Spleen (tissue), 7 donors: ENCODE measurements around the gene FLT3LG.

Experiments used
- POLR2A ChIP-seq, 3 donors: fragments of 450-650 bp; IDR thresholded peaks; one replicate each; pipeline ENCODE4 v1.5.1; 2017; ENCODE audit warnings: antibody characterized with exemption in 3 of 3, mild to moderate bottlenecking in 1 of 3
- TF ChIP-seq, protein P1 (sequence below), 11 experiments: fragments of 200-600 bp in 7 of 11; fragments of 450-650 bp in 4 of 11; sonication (generic) in 4 of 11; IDR thresholded peaks in 8 of 11; conservative IDR thresholded peaks in 3 of 11; 1 replicate in 7 of 11; 2 replicates in 4 of 11; pipeline versions ENCODE4 v1.4.0 to v1.8.0; 2016 to 2021; ENCODE audit warnings: antibody characterized with exemption in 11 of 11, inconsistent platforms in 4 of 11, mild to moderate bottlenecking in 1 of 11
- donor health status: DM: no; HTN: no; CAD: no; lungs with moderate emphysema.
- donor health status: DM: no; HTN: no; CAD: no.
- donor health status: DM: no; HTN: no; CAD: no.

DNA sequence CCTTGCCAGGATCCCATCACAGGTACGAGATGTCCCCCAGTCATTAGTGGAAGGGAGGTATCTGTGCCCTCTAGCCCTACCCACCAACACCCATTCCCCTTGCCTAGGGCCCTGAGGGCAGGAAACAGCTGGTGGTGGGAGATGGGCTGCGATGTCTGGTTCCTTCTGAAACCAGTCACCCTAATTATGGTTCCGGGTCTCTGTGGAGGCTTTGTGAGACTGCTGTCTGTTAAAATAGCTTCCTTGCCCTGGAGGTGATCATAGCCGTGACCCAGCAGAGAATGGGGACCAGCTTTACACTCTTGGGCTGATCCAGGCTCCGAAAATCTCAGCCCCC lies 15.5 kb upstream of the FLT3LG start:
- TF ChIP-seq, protein P1, sequence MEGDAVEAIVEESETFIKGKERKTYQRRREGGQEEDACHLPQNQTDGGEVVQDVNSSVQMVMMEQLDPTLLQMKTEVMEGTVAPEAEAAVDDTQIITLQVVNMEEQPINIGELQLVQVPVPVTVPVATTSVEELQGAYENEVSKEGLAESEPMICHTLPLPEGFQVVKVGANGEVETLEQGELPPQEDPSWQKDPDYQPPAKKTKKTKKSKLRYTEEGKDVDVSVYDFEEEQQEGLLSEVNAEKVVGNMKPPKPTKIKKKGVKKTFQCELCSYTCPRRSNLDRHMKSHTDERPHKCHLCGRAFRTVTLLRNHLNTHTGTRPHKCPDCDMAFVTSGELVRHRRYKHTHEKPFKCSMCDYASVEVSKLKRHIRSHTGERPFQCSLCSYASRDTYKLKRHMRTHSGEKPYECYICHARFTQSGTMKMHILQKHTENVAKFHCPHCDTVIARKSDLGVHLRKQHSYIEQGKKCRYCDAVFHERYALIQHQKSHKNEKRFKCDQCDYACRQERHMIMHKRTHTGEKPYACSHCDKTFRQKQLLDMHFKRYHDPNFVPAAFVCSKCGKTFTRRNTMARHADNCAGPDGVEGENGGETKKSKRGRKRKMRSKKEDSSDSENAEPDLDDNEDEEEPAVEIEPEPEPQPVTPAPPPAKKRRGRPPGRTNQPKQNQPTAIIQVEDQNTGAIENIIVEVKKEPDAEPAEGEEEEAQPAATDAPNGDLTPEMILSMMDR (IDR thresholded peaks at IDR 0.05 in 8 of 11, conservative IDR thresholded peaks at IDR 0.05 in 3 of 11): no peak
- no peak for TF ChIP-seq POLR2A (IDR thresholded peaks at IDR 0.05)
